OCI-LY1 (cell line): ENCODE measurements around the gene CDKAL1.

Source experiments
- H2AFZ ChIP-seq: fragments of 200-600 bp; sonication (generic), shearing (Covaris generic); 2 replicates; pipeline ENCODE4 v1.6.0; 2014; ENCODE audit warnings: antibody characterized with exemption, mild to moderate bottlenecking, low read length
- H3F3A ChIP-seq: fragments of 200-600 bp; sonication (generic), shearing (Covaris generic); 2 replicates; pipeline ENCODE4 v1.6.0; 2014; ENCODE audit warnings: mild to moderate bottlenecking, antibody characterized with exemption, low read length, moderate library complexity; ENCODE audit not compliant: insufficient read depth
- H3K27ac ChIP-seq: fragments of 200-600 bp; sonication (generic); 2 replicates; pipeline ENCODE4 v1.5.1; 2014; ENCODE audit warnings: low read length, mixed run types, mild to moderate bottlenecking, low read depth; ENCODE audit not compliant: poor library complexity, severe bottlenecking
- H3K27me3 ChIP-seq: fragments of 200-600 bp; sonication (generic); 2 replicates; pipeline ENCODE4 v1.6.0; 2014; ENCODE audit warnings: antibody characterized with exemption, mild to moderate bottlenecking, low read length, moderate library complexity; ENCODE audit not compliant: insufficient read depth
- H3K36me3 ChIP-seq: fragments of 200-600 bp; sonication (generic); 2 replicates; pipeline ENCODE4 v1.6.1; 2014; ENCODE audit warnings: mild to moderate bottlenecking, antibody characterized with exemption, low read length, moderate library complexity, mixed read lengths; ENCODE audit not compliant: insufficient read depth
- H3K4me1 ChIP-seq: fragments of 200-600 bp; sonication (generic); 2 replicates; pipeline ENCODE4 v1.5.1; 2014; ENCODE audit warnings: mild to moderate bottlenecking, low read length, moderate library complexity; ENCODE audit not compliant: insufficient read depth, severe bottlenecking
- H3K4me2 ChIP-seq: fragments of 200-600 bp; sonication (generic), shearing (Covaris generic); 2 replicates; pipeline ENCODE4 v1.6.1; 2014; ENCODE audit warnings: low read length
- H3K4me3 ChIP-seq: fragments of 200-600 bp; sonication (generic); 2 replicates; pipeline ENCODE4 v1.5.1; 2014; ENCODE audit warnings: low read length, low read depth, mild to moderate bottlenecking, mixed read lengths; ENCODE audit not compliant: poor library complexity, severe bottlenecking
- H3K79me2 ChIP-seq: fragments of 200-600 bp; shearing (Covaris generic); 2 replicates; pipeline ENCODE4 v1.6.1; 2016; ENCODE audit warnings: mixed run types, low read length, mixed read lengths; ENCODE audit not compliant: insufficient read depth
- H3K9ac ChIP-seq: fragments of 200-600 bp; sonication (generic), shearing (Covaris generic); 2 replicates; pipeline ENCODE4 v1.6.1; 2014; ENCODE audit warnings: mild to moderate bottlenecking, low read length, mixed read lengths
- H3K9me2 ChIP-seq: fragments of 200-600 bp; sonication (generic), shearing (Covaris generic); 2 replicates; pipeline ENCODE4 v1.6.1; 2014; ENCODE audit warnings: low read depth, mild to moderate bottlenecking, low read length, mixed read lengths
- H3K9me3 ChIP-seq: fragments of 200-600 bp; shearing (Covaris generic); 2 replicates; pipeline ENCODE4 v1.6.1; 2014; ENCODE audit warnings: low read length, mixed read lengths
- H4K20me1 ChIP-seq: fragments of 200-600 bp; sonication (generic), shearing (Covaris generic); 2 replicates; pipeline ENCODE4 v1.6.0; 2016; ENCODE audit warnings: mild to moderate bottlenecking, low read length; ENCODE audit not compliant: insufficient read depth
- EZH2 ChIP-seq: fragments of 200-600 bp; sonication (generic), shearing (Covaris generic); IDR thresholded peaks from 2 replicates; pipeline ENCODE4 v1.8.0; 2017; ENCODE audit warnings: borderline replicate concordance, mixed run types, mild to moderate bottlenecking, antibody characterized with exemption, low read length, moderate library complexity, mixed read lengths
- TF ChIP-seq, protein P1 (sequence below): fragments of 200-600 bp; sonication (generic), shearing (Covaris generic); IDR thresholded peaks from 2 replicates; pipeline ENCODE4 v1.5.1; 2017; ENCODE audit warnings: mild to moderate bottlenecking, antibody characterized with exemption, low read length, moderate library complexity, mixed read lengths

The CDKAL1 gene

DNA sequence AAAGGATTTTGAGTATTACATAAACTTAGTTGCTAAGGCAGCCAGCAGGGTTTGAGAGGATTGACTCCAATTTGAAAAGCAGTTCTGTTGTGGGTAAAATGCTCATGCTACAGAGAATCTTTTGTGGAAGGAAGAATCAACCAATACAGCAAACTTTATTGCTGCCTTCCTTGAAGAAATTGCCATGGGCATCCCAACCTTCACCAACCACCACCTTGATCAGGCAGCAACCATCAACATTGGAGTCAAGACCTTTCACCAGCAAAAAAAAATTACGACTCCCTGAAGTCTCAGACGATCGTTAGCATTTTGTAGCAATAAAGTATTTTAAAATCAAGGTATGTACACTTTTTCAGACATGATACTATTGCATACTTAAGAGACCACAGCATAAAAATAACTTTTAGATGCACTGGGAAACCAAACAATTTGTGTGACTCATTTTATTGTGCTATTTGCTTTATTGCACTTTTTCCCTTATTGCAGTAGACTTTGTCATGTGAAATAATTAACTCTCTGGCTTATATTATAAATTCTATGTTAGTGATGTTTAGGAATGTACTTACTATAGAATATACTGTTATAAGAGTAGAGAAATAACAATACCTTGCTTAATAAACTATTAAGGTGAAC, 390.8 kb downstream of the CDKAL1 start:
- Histone ChIP-seq H3K9me3 (no peaks in the 10 kb centered on the region), H3F3A (no peaks in the 10 kb centered on the region), H3K36me3 (no peaks in the 10 kb centered on the region), H3K4me3 (no peak overlapping the region), H3K4me2 (no peak overlapping the region), H3K79me2 (no peaks in the 10 kb centered on the region), H2AFZ (no peak overlapping the region), H3K27ac (no peak overlapping the region), H3K27me3 (no peaks in the 10 kb centered on the region), H4K20me1 (no peaks in the 10 kb centered on the region), H3K9me2 (no peaks in the 10 kb centered on the region), H3K9ac (no peak overlapping the region), H3K4me1 (no peaks in the 10 kb centered on the region)
- TF ChIP-seq, protein P1, sequence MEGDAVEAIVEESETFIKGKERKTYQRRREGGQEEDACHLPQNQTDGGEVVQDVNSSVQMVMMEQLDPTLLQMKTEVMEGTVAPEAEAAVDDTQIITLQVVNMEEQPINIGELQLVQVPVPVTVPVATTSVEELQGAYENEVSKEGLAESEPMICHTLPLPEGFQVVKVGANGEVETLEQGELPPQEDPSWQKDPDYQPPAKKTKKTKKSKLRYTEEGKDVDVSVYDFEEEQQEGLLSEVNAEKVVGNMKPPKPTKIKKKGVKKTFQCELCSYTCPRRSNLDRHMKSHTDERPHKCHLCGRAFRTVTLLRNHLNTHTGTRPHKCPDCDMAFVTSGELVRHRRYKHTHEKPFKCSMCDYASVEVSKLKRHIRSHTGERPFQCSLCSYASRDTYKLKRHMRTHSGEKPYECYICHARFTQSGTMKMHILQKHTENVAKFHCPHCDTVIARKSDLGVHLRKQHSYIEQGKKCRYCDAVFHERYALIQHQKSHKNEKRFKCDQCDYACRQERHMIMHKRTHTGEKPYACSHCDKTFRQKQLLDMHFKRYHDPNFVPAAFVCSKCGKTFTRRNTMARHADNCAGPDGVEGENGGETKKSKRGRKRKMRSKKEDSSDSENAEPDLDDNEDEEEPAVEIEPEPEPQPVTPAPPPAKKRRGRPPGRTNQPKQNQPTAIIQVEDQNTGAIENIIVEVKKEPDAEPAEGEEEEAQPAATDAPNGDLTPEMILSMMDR = no peak
- no peak for TF ChIP-seq EZH2

GRCh38 chr6:20927130-20927860, 393.0 kb downstream of the CDKAL1 start:
- Histone ChIP-seq H3K79me2 (no peaks in the 10 kb centered on the region), H3F3A (no peaks in the 10 kb centered on the region), H3K9me2 (no peaks in the 10 kb centered on the region), H3K4me1 (no peaks in the 10 kb centered on the region), H3K27me3 (no peaks in the 10 kb centered on the region), H3K4me3 (no peak overlapping the region), H3K36me3 (no peaks in the 10 kb centered on the region), H3K9me3 (no peaks in the 10 kb centered on the region), H3K27ac (no peak overlapping the region), H2AFZ (no peak overlapping the region), H3K9ac (no peak overlapping the region), H4K20me1 (no peaks in the 10 kb centered on the region), H3K4me2 (no peak overlapping the region)
- TF ChIP-seq, protein P1 = no peak
- no peak for TF ChIP-seq EZH2

- Histone ChIP-seq H3K4me3 (no peak overlapping the region), H3K36me3 (no peaks in the 10 kb centered on the region), H3K79me2 (no peaks in the 10 kb centered on the region), H2AFZ (no peak overlapping the region), H3K4me1 (no peaks in the 10 kb centered on the region), H4K20me1 (no peaks in the 10 kb centered on the region), H3K27ac (no peak overlapping the region), H3F3A (no peaks in the 10 kb centered on the region), H3K9me2 (no peaks in the 10 kb centered on the region), H3K9ac (no peak overlapping the region), H3K9me3 (no peaks in the 10 kb centered on the region), H3K4me2 (no peak overlapping the region), H3K27me3 (no peaks in the 10 kb centered on the region)
- TF ChIP-seq, protein P1 = no peak
- TF ChIP-seq EZH2 = no peak
These were observed 395.0 kb downstream of the CDKAL1 start for GRCh38 chr6:20929283-20929682.
